IgD-negative memory B cell (primary cell): Measurements from ENCODE around the gene PGAP2. TPM values are rescaled to one million over a fixed set of nuclear protein-coding genes. Genes with fewer than 3 reads are reported as not detected.
A peak's percentile ranks its signal among the peaks of the same experiment; 100 is the strongest.

Source experiments
- H3K27ac Mint-ChIP-seq, 3 donors: one replicate each; pipeline ENCODE4 v1.8.0; 2020 to 2022; ENCODE audit warnings: mild to moderate bottlenecking in 3 of 3, mixed read lengths in 3 of 3, moderate library complexity in 1 of 3
- H3K27me3 Mint-ChIP-seq: one replicate; pipeline ENCODE4 v1.8.0; 2021; ENCODE audit warnings: mixed read lengths
- H3K36me3 Mint-ChIP-seq: one replicate; pipeline ENCODE4 v1.8.0; 2020; ENCODE audit warnings: mild to moderate bottlenecking, mixed read lengths
- H3K4me1 Mint-ChIP-seq, 3 donors: one replicate each; pipeline ENCODE4 v1.8.0; 2020 to 2022; ENCODE audit warnings: mixed read lengths in 3 of 3, mild to moderate bottlenecking in 1 of 3
- H3K4me3 Mint-ChIP-seq, 4 donors: one replicate each; pipeline ENCODE4 v1.8.0; 2020 to 2022; ENCODE audit warnings: mild to moderate bottlenecking in 4 of 4, mixed read lengths in 4 of 4, moderate library complexity in 3 of 4
- H3K9me3 Mint-ChIP-seq, 3 donors: one replicate each; pipeline ENCODE4 v1.8.0; 2020 to 2021; ENCODE audit warnings: mixed read lengths in 3 of 3, mild to moderate bottlenecking in 1 of 3
- polyA plus RNA-seq: library from polyadenylated mRNA; unstranded; fragments of 300-500 nt; fragmentation: Illumina TruSeq; gene quantifications from one replicate; pipeline ENCODE4 v1.2.3, GENCODE V29; 2021

PGAP2 gene
- polyA plus RNA-seq, 1 donor from 2014 or later, result 20.1 TPM

DNA sequence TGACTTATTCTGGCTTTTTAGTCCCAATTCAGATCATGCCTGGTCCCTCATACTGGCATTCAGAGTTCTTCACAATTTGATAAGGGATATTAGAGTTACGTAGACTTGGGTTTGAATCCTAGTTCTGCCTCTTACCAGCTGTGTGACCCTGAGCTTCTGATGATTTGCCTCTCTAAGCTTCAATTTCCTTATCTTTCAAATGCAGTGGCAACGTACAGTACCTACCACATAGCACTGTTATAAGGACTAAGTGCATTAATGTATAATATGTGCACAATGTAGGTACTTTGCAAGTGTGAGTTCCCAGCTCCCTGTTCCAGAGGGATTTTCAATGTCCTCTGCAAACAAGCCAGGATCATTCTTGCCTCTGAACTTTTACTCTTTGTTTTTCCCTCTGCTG is 25.1 kb downstream of the PGAP2 start:
- no peaks in the 10 kb centered on the region for H3K9me3 Mint-ChIP-seq
- H3K4me1 Mint-ChIP-seq, result peaks cover 57 to 70% (median 67%) of the 10 kb centered on the region in 3 donors
- H3K27ac Mint-ChIP-seq, result peak overlapping the region; percentile 55 to 84 (median 70)
- H3K36me3 Mint-ChIP-seq, result no peaks in the 10 kb centered on the region
- H3K27me3 Mint-ChIP-seq, result no peaks in the 10 kb centered on the region
- H3K4me3 Mint-ChIP-seq, result peak overlapping the region in 2 of 4 donors; percentile 33 to 86

DNA sequence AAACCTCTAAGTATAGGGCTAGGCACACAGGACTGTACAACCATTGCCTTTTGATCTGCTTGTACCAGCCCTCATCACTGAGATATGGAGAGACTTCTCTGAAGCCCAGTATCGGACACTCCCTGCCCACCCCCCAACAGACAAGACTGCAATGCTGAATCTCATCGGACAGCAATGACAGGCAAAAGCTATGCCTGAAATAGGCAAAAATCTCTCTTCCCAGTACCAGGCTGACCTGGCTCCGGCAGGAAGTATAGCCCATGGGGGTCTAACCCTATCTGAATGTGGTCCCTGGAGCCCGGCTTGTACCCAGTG is 25.9 kb downstream of the PGAP2 start:
- H3K4me1 Mint-ChIP-seq, result peaks cover 60 to 78% (median 74%) of the 10 kb centered on the region in 3 donors
- no peaks in the 10 kb centered on the region for H3K36me3 Mint-ChIP-seq
- no peaks in the 10 kb centered on the region for H3K27me3 Mint-ChIP-seq

DNA sequence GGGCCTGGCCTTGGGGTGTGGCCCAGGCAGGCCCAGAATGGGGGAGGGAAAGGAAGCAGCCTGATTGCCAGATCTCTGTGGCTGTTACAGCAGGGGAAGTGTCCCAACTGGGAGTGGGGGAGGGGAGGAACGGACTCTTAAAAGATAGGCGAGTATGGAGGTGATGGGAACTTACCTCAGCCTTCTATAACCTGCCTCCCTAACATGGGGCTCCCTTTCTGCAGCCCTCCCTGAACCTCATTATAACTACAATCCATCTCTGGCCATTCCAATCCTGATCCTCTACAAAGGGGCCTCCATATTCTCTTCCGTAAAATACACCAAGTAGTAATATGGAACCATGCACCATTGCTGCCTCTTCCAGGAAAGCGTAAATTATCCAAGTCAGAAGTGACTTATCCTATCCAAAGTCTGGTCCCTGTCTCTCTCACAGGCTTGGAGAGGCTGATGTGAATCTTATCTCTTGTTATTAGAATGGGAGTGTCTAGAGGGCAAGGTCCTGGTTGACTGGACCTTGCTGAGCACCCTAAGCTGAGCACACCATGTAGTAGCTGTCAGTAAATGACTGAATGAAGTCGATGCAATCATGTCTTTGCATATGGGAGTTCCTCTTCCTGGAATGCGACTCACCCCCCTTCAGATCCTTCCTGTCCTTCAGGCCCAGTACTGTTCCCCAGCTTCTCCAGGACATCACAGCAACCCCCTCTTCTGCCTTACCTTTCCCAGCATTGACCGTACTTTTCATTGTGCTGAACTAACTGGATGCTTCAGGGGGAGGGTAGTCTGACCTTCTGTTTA is 26.5 kb downstream of the PGAP2 start:
- Mint-ChIP-seq H3K9me3 (no peaks in the 10 kb centered on the region), H3K4me3 (peak overlapping the region; percentile 25 to 72 (median 64)), H3K4me1 (peaks cover 60 to 84% (median 79%) of the 10 kb centered on the region in 3 donors), H3K27me3 (no peaks in the 10 kb centered on the region), H3K27ac (peak overlapping the region; percentile 70 to 84 (median 78)), H3K36me3 (no peaks in the 10 kb centered on the region)

More for the DNA sequence above, 25.9 kb downstream of the PGAP2 start:
- no peaks in the 10 kb centered on the region for H3K9me3 Mint-ChIP-seq
- peak overlapping the region; percentile 25 to 72 (median 64) for H3K4me3 Mint-ChIP-seq
- H3K27ac Mint-ChIP-seq, result peak overlapping the region in 2 of 3 donors; percentile 70 to 78

DNA sequence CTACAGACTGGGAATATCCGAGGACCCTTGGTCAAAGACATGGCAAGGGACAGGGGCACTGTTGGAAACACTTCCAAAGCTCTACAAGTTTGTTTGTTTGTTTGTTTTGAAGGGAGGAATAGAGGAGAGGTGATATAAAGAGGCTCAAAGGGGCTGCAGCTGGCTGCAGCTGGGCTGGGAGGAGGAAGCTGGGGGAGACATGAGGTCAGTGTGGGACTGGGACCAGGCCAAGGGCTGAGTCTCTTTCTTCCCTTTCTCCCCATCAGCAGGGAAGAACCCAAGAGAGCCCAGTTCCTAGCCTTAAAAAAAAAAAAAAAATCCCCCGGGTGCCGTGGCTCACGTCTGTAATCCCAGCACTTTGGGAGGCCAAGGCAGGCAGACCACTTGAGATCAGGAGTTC is 27.4 kb downstream of the PGAP2 start:
- Mint-ChIP-seq H3K4me1 (peaks cover 56 to 82% (median 78%) of the 10 kb centered on the region in 3 donors), H3K9me3 (no peaks in the 10 kb centered on the region), H3K4me3 (peak overlapping the region; percentile 61 to 74 (median 69)), H3K36me3 (no peaks in the 10 kb centered on the region), H3K27me3 (no peaks in the 10 kb centered on the region), H3K27ac (peak overlapping the region; percentile 53 to 84 (median 70))

DNA sequence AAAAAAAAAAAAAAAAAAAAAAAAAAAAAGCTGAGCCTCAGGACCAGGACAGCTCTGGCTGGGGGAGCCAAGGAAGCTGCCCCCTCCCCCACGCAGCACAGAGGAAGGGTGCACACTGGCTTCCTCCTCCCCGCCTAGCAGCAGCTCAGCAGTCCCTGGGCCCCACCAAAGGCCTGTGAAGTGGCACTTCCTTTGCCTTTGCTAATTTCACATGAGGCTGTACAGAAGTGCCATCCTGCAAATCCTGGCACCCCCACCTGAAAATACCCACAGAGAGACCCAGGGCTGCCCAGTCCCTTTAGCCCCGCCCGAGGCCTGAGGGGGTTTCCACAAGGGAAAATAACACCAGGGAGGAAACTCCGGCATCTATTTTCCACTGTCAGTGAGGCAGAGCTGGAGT is 28.5 kb downstream of the PGAP2 start:
- Mint-ChIP-seq H3K36me3 (no peaks in the 10 kb centered on the region), H3K27me3 (no peaks in the 10 kb centered on the region), H3K9me3 (no peaks in the 10 kb centered on the region), H3K4me1 (peaks cover 46 to 72% (median 71%) of the 10 kb centered on the region in 3 donors), H3K4me3 (peak overlapping the region; percentile 84 to 99 (median 96)), H3K27ac (peak overlapping the region; percentile 82 to 99 (median 92))

DNA sequence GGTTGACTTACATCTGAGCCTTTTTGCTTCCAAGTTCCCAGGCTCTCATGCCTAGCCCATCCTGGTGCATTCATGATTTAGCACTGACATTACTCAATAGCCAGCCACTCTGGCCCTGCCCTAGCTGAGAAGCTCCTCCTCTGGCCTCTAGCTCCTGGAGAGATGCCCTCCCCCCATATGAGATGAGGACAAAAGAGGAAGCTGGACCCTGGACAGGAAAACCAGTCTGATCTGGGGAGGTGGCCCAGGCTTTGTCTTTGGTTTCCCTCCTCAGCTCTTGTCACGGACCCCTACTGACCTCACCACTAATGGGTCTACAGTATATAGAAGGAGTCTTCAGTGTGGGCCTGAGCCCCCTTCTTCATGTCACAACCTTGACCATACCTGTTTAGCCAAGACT is 29.4 kb downstream of the PGAP2 start:
- H3K36me3 Mint-ChIP-seq, result no peaks in the 10 kb centered on the region
- H3K27me3 Mint-ChIP-seq, result no peaks in the 10 kb centered on the region
- H3K4me3 Mint-ChIP-seq, result peak overlapping the region; percentile 84 to 99 (median 96)
- no peaks in the 10 kb centered on the region for H3K9me3 Mint-ChIP-seq
- peak overlapping the region; percentile 82 to 99 (median 93) for H3K27ac Mint-ChIP-seq
- peaks cover 41 to 66% (median 65%) of the 10 kb centered on the region in 3 donors for H3K4me1 Mint-ChIP-seq

DNA sequence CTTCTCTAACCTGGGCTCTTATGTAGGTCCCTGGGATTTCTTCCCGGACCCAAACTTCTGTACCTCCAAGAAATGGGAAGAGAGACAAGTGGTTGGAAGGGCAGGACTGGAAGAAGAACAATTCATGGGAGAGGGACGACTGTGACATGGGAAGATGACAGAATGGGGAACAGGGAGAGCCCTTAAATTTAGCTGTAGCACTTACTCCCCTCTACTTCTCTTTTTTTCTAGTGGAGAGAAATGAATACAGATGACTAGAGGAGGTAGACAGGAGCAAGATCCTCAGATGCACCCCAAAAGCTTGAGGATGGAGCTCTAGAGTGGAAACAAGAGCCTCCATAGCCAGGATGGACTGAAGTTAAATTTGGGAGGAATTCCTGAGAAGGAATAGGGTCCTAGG is 30.1 kb downstream of the PGAP2 start:
- Mint-ChIP-seq H3K4me1 (peaks cover 37 to 61% (median 59%) of the 10 kb centered on the region in 3 donors), H3K9me3 (no peaks in the 10 kb centered on the region), H3K4me3 (peak overlapping the region; percentile 84 to 99 (median 96)), H3K27ac (peak overlapping the region; percentile 82 to 99 (median 93)), H3K27me3 (no peaks in the 10 kb centered on the region), H3K36me3 (no peaks in the 10 kb centered on the region)

DNA sequence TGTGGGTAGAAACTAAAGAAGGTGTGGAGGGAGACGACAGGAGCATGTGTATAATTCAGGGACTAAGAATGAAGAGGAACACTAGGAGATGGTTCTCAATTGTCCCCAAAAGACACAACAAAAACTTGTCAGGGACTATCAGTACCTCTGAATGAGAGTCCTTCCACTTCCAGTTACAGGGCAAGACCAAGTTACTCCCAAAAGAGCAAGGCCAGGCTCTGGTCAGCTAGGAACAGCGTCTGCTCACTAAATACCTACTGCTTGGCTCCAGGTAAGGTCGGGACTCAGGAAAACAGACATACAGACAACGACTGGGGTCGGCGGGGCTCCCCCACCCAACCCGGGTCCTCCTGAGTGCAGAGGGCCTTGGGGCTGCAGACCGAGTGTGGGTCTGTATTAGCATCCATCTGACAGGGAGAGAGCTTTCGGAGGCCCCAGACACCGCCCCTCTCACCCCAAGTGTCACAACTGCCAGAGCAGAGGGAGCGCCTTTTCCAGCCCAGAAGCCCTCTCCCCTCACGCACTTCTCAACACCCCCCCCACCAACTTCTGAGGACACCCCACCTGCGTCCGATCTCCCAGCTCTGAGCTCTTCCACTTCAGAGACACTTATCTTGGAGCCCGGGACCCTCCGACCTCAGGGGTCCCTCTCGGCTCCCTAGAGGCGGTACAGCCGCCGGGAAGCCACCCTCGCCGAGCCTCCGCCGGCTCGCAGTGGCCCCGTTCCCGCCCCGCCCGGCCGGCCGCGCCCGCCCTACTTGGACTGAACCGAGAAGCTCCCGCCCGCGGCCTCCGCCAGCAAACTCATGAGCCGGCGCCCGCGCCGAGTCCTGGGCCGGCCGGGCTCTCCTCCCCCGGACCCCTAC is 31.9 kb downstream of the PGAP2 start:
- no peaks in the 10 kb centered on the region for H3K9me3 Mint-ChIP-seq
- H3K27ac Mint-ChIP-seq, result peak overlapping the region; percentile 82 to 99 (median 97)
- H3K4me3 Mint-ChIP-seq, result peak overlapping the region; percentile 84 to 99 (median 96)
- no peaks in the 10 kb centered on the region for H3K27me3 Mint-ChIP-seq
- H3K4me1 Mint-ChIP-seq, result peaks cover 19 to 45% (median 43%) of the 10 kb centered on the region in 3 donors
- H3K36me3 Mint-ChIP-seq, result no peaks in the 10 kb centered on the region

DNA sequence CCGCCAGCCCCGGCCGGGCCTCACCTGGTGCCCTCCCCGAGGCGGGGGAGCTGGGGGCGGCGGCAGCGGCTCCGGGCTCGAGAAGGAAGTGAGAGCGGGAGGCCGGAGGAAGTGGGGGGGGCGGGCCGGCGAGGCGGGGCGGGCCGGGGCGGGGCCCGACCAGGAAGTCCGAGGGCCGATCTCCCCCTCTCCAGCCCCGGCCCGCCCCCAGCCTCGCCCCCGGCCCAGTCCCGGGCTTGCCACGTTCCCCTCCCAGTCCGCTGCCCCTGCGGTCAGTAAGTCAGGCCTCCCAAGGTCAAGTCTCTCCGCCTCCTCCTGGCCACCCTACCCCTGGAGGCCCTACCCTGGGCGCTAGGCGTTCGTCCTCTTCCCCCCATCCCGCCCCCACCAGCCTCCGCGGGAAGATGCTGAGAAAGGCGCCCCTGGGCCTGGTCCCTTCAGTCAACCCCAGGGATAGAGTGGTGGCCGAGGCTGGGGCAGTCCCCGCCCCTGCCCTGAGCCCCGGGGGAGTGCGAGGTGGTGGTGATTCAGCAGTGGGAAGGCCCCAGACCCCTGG is 32.6 kb downstream of the PGAP2 start, which contains the start of gene RHOG:
Gene RHOG, minus strand, starts transcription at position 90 of the 556 bp plus-strand sequence. CDS start 12,821 bp downstream, outside the sequence.
- H3K27me3 Mint-ChIP-seq, result no peaks in the 10 kb centered on the region
- H3K9me3 Mint-ChIP-seq, result no peaks in the 10 kb centered on the region
- H3K4me1 Mint-ChIP-seq, result peaks cover 15 to 38% (median 37%) of the 10 kb centered on the region in 3 donors
- H3K4me3 Mint-ChIP-seq, result peak within 1 kb of the TSS; percentile 85 to 99 (median 96)
- no peaks in the 10 kb centered on the region for H3K36me3 Mint-ChIP-seq
- peak within 1 kb of the TSS; percentile 94 to 99 (median 99) for H3K27ac Mint-ChIP-seq

DNA sequence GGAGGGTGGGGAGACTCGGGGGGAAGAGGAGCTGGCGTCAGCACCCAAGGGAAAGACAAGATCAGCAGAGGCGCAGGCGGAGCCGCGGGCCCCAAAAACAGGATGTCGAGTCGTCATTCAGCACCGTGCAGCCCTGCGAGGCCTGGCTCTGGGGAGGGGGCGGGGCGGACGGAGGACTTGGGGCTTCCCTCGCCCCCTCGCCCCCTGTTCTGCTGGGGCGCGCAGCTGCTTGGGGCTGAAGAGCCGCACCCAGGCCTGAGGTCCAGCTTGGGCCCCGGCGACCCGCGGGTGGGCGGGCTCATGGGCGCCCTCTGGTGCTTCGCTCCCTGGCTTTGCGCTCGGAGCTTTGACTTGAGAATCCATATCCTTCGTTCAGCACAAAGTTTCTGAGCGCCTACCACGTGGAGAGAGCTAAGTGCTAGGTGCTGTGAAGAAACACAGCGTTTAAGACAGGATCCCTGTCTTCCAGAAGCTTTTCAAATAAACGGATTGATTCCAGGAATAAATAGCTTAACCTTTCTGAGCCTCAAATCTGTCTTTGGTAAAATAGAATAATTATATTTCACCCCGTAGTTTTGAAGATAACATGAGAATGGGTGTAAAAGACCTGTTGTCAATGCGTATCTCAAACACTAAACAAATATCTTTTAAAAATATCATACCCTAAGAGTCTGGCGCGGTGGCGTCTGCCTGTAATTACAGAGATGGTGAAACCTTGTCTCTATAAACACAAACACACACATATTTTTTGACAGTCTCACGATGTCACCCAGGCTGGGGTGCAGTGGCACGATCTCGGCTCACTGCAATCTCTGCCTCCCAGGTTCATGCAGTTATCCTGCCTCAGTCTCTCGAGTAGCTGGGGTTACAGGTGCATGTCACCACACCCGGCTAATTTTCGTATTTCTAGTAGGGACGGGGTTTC is 33.3 kb downstream of the PGAP2 start:
- Mint-ChIP-seq H3K4me1 (peaks cover 15 to 33% (median 33%) of the 10 kb centered on the region in 3 donors), H3K27ac (peak overlapping the region; percentile 94 to 99 (median 99)), H3K36me3 (no peaks in the 10 kb centered on the region), H3K9me3 (no peaks in the 10 kb centered on the region), H3K27me3 (no peaks in the 10 kb centered on the region), H3K4me3 (peak overlapping the region; percentile 85 to 97 (median 93))

DNA sequence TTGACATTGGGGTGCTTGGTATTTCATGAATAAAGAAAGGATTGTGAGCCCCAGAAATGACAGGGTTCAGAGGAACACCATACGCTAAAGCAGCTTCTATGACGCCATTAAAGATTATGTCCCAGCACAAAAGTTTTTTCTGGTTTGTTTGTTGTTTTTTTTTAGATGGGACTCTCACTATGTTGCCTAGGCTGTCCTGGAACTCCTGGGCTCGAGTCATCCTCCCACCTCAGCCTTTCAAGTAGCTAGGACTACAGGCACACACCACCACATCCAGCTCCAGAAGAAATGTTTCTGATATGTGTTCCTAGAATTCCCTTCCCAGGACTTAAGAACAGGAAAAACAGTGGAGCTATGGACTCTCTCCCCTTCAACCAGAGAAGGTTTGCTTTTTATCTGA is 35.0 kb downstream of the PGAP2 start:
- H3K4me3 Mint-ChIP-seq, result peak overlapping the region in 2 of 4 donors; percentile 45 to 82
- no peaks in the 10 kb centered on the region for H3K27me3 Mint-ChIP-seq
- H3K36me3 Mint-ChIP-seq, result no peaks in the 10 kb centered on the region
- peak overlapping the region in 2 of 3 donors; percentile 73 to 84 for H3K27ac Mint-ChIP-seq
- H3K9me3 Mint-ChIP-seq, result no peaks in the 10 kb centered on the region
- H3K4me1 Mint-ChIP-seq, result peaks cover 4 to 19% (median 19%) of the 10 kb centered on the region in 3 donors

DNA sequence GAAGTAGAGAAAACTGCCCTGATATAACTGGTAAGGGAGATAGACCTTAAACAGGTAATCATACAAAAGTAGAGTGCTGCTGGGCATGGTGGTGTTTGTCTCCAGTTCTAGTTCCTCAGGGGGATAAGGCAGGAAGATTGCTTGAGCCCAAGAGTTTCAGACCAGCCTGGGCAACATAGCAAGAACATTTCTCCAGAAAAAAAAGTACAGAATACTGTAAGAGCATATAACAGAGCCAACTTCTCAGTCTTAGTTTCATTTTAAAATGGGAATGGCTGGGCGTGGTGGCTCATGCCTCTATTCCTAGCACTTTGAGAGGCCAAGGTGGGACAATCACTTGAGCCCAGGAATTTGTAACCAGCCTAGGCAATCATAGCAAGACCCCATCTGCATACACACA is 36.9 kb downstream of the PGAP2 start:
- Mint-ChIP-seq H3K4me1 (peaks cover 6 to 9% (median 7%) of the 10 kb centered on the region in 3 donors), H3K36me3 (no peaks in the 10 kb centered on the region), H3K27me3 (no peaks in the 10 kb centered on the region), H3K9me3 (no peaks in the 10 kb centered on the region), H3K4me3 (peak overlapping the region in 1 of 4 donors; percentile 1), H3K27ac (no peak overlapping the region)

DNA sequence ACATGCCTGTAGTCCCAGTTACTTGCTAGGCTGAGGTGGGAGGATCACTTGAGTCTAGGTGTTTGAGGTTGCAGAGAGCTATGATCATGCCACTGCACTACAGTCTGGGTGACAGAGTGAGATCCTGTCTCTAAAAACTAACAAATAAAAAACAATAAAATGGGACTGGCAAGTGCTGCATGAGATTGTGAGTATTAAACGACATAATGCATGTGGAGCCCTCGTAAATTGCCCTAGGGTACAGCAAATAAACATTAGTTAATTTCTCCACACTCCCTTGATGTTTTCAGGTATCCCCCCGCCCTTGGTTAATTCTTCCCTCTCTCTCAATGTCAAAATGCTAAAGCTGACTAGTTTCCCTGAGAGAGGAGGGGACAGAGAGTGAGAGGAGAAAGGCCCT is 37.3 kb downstream of the PGAP2 start:
- Mint-ChIP-seq H3K36me3 (no peaks in the 10 kb centered on the region), H3K4me3 (no peak overlapping the region), H3K27ac (no peak overlapping the region), H3K27me3 (no peaks in the 10 kb centered on the region), H3K9me3 (no peaks in the 10 kb centered on the region), H3K4me1 (peaks cover 6 to 9% (median 7%) of the 10 kb centered on the region in 3 donors)
